ENCODE results near the gene EDEM2.
"Not testable (repeated sequence)": the region's sequence is repeated elsewhere in the genome, so short reads cannot be mapped to it uniquely, and the experiment has no call there.

Gene EDEM2

GRCh38 chr20:35146920-35147574, at the start of gene EDEM2:
Gene EDEM2 (minus strand): TSS chr20:35147336. CDS start chr20:35147258, 78 bp downstream.
- Histone ChIP-seq H3K4me3 (ENCODE audit: insufficient read length, low read depth) (peak within 1 kb of the TSS; percentile 67), H3K36me3 (ENCODE audit: insufficient read depth, insufficient read length, low read length) (peaks cover 30% of the 10 kb centered on the region)

GRCh38 chr20:35196313-35196712, 49.2 kb upstream of the EDEM2 start:
- Histone ChIP-seq H3K27me3 (ENCODE audit: insufficient read depth, insufficient read length) (no peaks in the 10 kb centered on the region), H3K9me3 (ENCODE audit: insufficient read depth, low read length) (peaks cover 34% of the 10 kb centered on the region), H3K4me1 (ENCODE audit: insufficient read depth, insufficient read length) (no peaks in the 10 kb centered on the region), H3K36me3 (ENCODE audit: insufficient read depth, insufficient read length, low read length) (no peaks in the 10 kb centered on the region), H3K9ac (ENCODE audit: insufficient read length, low read depth) (no peak overlapping the region), H3K4me3 (ENCODE audit: insufficient read length, low read depth) (no peak overlapping the region)
- TF ChIP-seq SUZ12 (IDR thresholded peaks at IDR 0.05; ENCODE audit: extremely low read depth, insufficient read depth, insufficient read length), result no peak
- no peak for TF ChIP-seq ZNF274 (IDR thresholded peaks at IDR 0.05; ENCODE audit: low read depth, low read length)
- no peak for TF ChIP-seq YY1 (IDR thresholded peaks at IDR 0.05; ENCODE audit: insufficient read depth, insufficient read length)
- DNase-seq (ENCODE audit: low read depth, low spot score), result no peak

More at GRCh38 chr20:35146920-35147574, at the start of gene EDEM2:
- Histone ChIP-seq H3K9ac (ENCODE audit: insufficient read length, low read depth) (peak within 1 kb of the TSS; percentile 85), H3K9me3 (ENCODE audit: insufficient read depth, low read length) (no peaks in the 10 kb centered on the region), H3K4me1 (ENCODE audit: insufficient read depth, insufficient read length) (no peaks in the 10 kb centered on the region), H3K27me3 (ENCODE audit: insufficient read depth, insufficient read length) (no peaks in the 10 kb centered on the region)
- peak; percentile 95 for DNase-seq (ENCODE audit: low read depth, low spot score)
- TF ChIP-seq SUZ12 (IDR thresholded peaks at IDR 0.05; ENCODE audit: extremely low read depth, insufficient read depth, insufficient read length) (no peak), ZNF274 (IDR thresholded peaks at IDR 0.05; ENCODE audit: low read depth, low read length) (no peak), YY1 (IDR thresholded peaks at IDR 0.05; ENCODE audit: insufficient read depth, insufficient read length) (no peak)

- peaks cover 18% of the 10 kb centered on the region for H3K9me3 ChIP-seq (ENCODE audit: insufficient read depth, low read length)
- H3K4me3 ChIP-seq (ENCODE audit: insufficient read length, low read depth); H3K4me1 ChIP-seq (ENCODE audit: insufficient read depth, insufficient read length); DNase-seq (ENCODE audit: low read depth, low spot score); H3K27me3 ChIP-seq (ENCODE audit: insufficient read depth, insufficient read length); H3K9ac ChIP-seq (ENCODE audit: insufficient read length, low read depth); H3K36me3 ChIP-seq (ENCODE audit: insufficient read depth, insufficient read length, low read length): not testable (repeated sequence)
These were observed 46.1 kb upstream of the EDEM2 start for GRCh38 chr20:35193031-35193791.

GRCh38 chr20:35192118-35192872, 45.2 kb upstream of the EDEM2 start:
- Histone ChIP-seq H3K4me3 (ENCODE audit: insufficient read length, low read depth) (no peak overlapping the region), H3K36me3 (ENCODE audit: insufficient read depth, insufficient read length, low read length) (no peaks in the 10 kb centered on the region), H3K9ac (ENCODE audit: insufficient read length, low read depth) (no peak overlapping the region), H3K27me3 (ENCODE audit: insufficient read depth, insufficient read length) (no peaks in the 10 kb centered on the region), H3K4me1 (ENCODE audit: insufficient read depth, insufficient read length) (no peaks in the 10 kb centered on the region), H3K9me3 (ENCODE audit: insufficient read depth, low read length) (peaks cover 16% of the 10 kb centered on the region)
- no peak for TF ChIP-seq YY1 (IDR thresholded peaks at IDR 0.05; ENCODE audit: insufficient read depth, insufficient read length)
- TF ChIP-seq ZNF274 (IDR thresholded peaks at IDR 0.05; ENCODE audit: low read depth, low read length), result no peak
- no peak for TF ChIP-seq SUZ12 (IDR thresholded peaks at IDR 0.05; ENCODE audit: extremely low read depth, insufficient read depth, insufficient read length)
- no peak for DNase-seq (ENCODE audit: low read depth, low spot score)

- no peak overlapping the region for H3K4me3 ChIP-seq (ENCODE audit: insufficient read length, low read depth)
- no peak overlapping the region for H3K9ac ChIP-seq (ENCODE audit: insufficient read length, low read depth)
- H3K9me3 ChIP-seq (ENCODE audit: insufficient read depth, low read length), result peaks cover 8% of the 10 kb centered on the region
- TF ChIP-seq YY1 (IDR thresholded peaks at IDR 0.05; ENCODE audit: insufficient read depth, insufficient read length), result no peak
- TF ChIP-seq SUZ12 (IDR thresholded peaks at IDR 0.05; ENCODE audit: extremely low read depth, insufficient read depth, insufficient read length), result no peak
- TF ChIP-seq ZNF274 (IDR thresholded peaks at IDR 0.05; ENCODE audit: low read depth, low read length), result no peak
- DNase-seq (ENCODE audit: low read depth, low spot score), result no peak
- H3K27me3 ChIP-seq (ENCODE audit: insufficient read depth, insufficient read length), result no peaks in the 10 kb centered on the region
- H3K4me1 ChIP-seq (ENCODE audit: insufficient read depth, insufficient read length), result no peaks in the 10 kb centered on the region
- no peaks in the 10 kb centered on the region for H3K36me3 ChIP-seq (ENCODE audit: insufficient read depth, insufficient read length, low read length)
These were observed 44.4 kb upstream of the EDEM2 start for GRCh38 chr20:35191419-35192117.

DNA sequence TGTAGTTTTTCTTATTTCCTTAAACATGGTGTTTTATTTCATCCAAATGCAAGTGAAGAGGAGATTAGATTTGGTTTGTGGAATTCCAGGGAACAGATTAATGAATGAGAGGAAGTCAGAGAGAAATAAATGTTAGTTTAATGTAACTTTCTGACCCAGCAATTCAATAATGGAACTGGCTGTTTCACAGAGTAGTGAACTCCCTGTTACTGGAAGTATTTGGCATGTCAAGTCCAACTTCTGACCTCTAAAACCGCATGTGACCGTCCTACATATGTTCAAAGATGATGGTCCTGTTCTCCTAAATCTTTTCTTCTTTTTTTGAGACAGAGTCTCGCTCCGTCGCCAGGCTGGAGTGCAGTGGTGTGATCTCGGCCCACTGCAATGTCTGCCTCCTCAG, 43.4 kb upstream of the EDEM2 start:
- no peak for TF ChIP-seq YY1 (IDR thresholded peaks at IDR 0.05; ENCODE audit: insufficient read depth, insufficient read length)
- no peak for TF ChIP-seq SUZ12 (IDR thresholded peaks at IDR 0.05; ENCODE audit: extremely low read depth, insufficient read depth, insufficient read length)
- TF ChIP-seq ZNF274 (IDR thresholded peaks at IDR 0.05; ENCODE audit: low read depth, low read length), result no peak
- Histone ChIP-seq H3K27me3 (ENCODE audit: insufficient read depth, insufficient read length) (no peaks in the 10 kb centered on the region), H3K4me1 (ENCODE audit: insufficient read depth, insufficient read length) (no peaks in the 10 kb centered on the region), H3K9me3 (ENCODE audit: insufficient read depth, low read length) (no peaks in the 10 kb centered on the region), H3K36me3 (ENCODE audit: insufficient read depth, insufficient read length, low read length) (no peaks in the 10 kb centered on the region), H3K4me3 (ENCODE audit: insufficient read length, low read depth) (no peak overlapping the region), H3K9ac (ENCODE audit: insufficient read length, low read depth) (no peak overlapping the region)
- no peak for DNase-seq (ENCODE audit: low read depth, low spot score)

GRCh38 chr20:35189223-35189622, 42.1 kb upstream of the EDEM2 start:
- not testable (repeated sequence) for H3K4me3 ChIP-seq (ENCODE audit: insufficient read length, low read depth); H3K27me3 ChIP-seq (ENCODE audit: insufficient read depth, insufficient read length); DNase-seq (ENCODE audit: low read depth, low spot score); H3K4me1 ChIP-seq (ENCODE audit: insufficient read depth, insufficient read length); H3K36me3 ChIP-seq (ENCODE audit: insufficient read depth, insufficient read length, low read length); H3K9ac ChIP-seq (ENCODE audit: insufficient read length, low read depth); H3K9me3 ChIP-seq (ENCODE audit: insufficient read depth, low read length)
